HG02763 (cell line): ENCODE results near the gene TTPAL.

Experiments
- ATAC-seq: cut with Tn5 transposase; IDR thresholded peaks from one replicate; pipeline ENCODE4 v1.9.1; 2021; ENCODE audit warnings: mild to moderate bottlenecking, moderate library complexity; ENCODE audit not compliant: unreplicated experiment

Gene TTPAL

GRCh38 chr20:44439318-44439717 lies 36.4 kb upstream of the TTPAL start:
- no peak for ATAC-seq

GRCh38 chr20:44442298-44443070 lies 33.2 kb upstream of the TTPAL start:
- ATAC-seq, result no peak

- no peak for ATAC-seq
Observed at GRCh38 chr20:44445742-44446710, 29.6 kb upstream of the TTPAL start.

GRCh38 chr20:44447827-44448419 lies 27.8 kb upstream of the TTPAL start:
- ATAC-seq, result no peak

- ATAC-seq, result no peak
Observed at GRCh38 chr20:44448753-44449546, 26.7 kb upstream of the TTPAL start.

- no peak for ATAC-seq
Observed at GRCh38 chr20:44449864-44450263, 25.8 kb upstream of the TTPAL start.

GRCh38 chr20:44450281-44450889 lies 25.3 kb upstream of the TTPAL start:
- ATAC-seq, result no peak

GRCh38 chr20:44450903-44451450 lies 24.7 kb upstream of the TTPAL start:
- no peak for ATAC-seq

GRCh38 chr20:44454306-44454963 lies 21.2 kb upstream of the TTPAL start:
- ATAC-seq, result no peak

GRCh38 chr20:44455126-44455525 lies 20.5 kb upstream of the TTPAL start:
- ATAC-seq, result no peak

- no peak for ATAC-seq
Observed at GRCh38 chr20:44456611-44457010, 19.1 kb upstream of the TTPAL start.

- ATAC-seq, result no peak
Observed at GRCh38 chr20:44457016-44457415, 18.7 kb upstream of the TTPAL start.

- no peak for ATAC-seq
Observed at GRCh38 chr20:44459271-44459670, 16.4 kb upstream of the TTPAL start.

- ATAC-seq, result no peak
Observed at GRCh38 chr20:44460795-44461141, 14.9 kb upstream of the TTPAL start.

- no peak for ATAC-seq
Observed at GRCh38 chr20:44461142-44461802, 14.4 kb upstream of the TTPAL start.

GRCh38 chr20:44461803-44462174 lies 13.9 kb upstream of the TTPAL start:
- ATAC-seq, result no peak

GRCh38 chr20:44463466-44463865 lies 12.2 kb upstream of the TTPAL start:
- ATAC-seq, result no peak

GRCh38 chr20:44464514-44464913 lies 11.2 kb upstream of the TTPAL start:
- no peak for ATAC-seq

- no peak for ATAC-seq
Observed at GRCh38 chr20:44465001-44465560, 10.6 kb upstream of the TTPAL start.
